HK-2 (cell line): ENCODE results near the gene ZNF746.
A peak's percentile ranks its signal among the peaks of the same experiment; 100 is the strongest.
"Not testable (repeated sequence)": the region's sequence is repeated elsewhere in the genome, so short reads cannot be mapped to it uniquely, and the experiment has no call there.

Experiments
- DNase-seq: peaks from one replicate; pipeline ENCODE4 v3.0.0-alpha.2; 2018; ENCODE audit not compliant: unreplicated experiment

ZNF746 gene

GRCh38 chr7:149497467-149498261, at the start of gene ZNF746:
Gene ZNF746, minus strand, starts transcription at chr7:149497809. Its CDS starts 273 bp downstream, at chr7:149497536.
- DNase-seq: peak; percentile 87

GRCh38 chr7:149547126-149547525, 49.5 kb upstream of the ZNF746 start:
- DNase-seq: no peak

- no peak for DNase-seq
Measured at GRCh38 chr7:149546331-149546730, 48.7 kb upstream of the ZNF746 start.

- no peak for DNase-seq
Measured at GRCh38 chr7:149544028-149544427, 46.4 kb upstream of the ZNF746 start.

GRCh38 chr7:149532654-149533053, 35.0 kb upstream of the ZNF746 start:
- DNase-seq: no peak

- DNase-seq: no peak
Measured at GRCh38 chr7:149529136-149529718, 31.6 kb upstream of the ZNF746 start.

- no peak for DNase-seq
Measured at GRCh38 chr7:149527414-149527813, 29.8 kb upstream of the ZNF746 start.

GRCh38 chr7:149525280-149525679, 27.7 kb upstream of the ZNF746 start:
- no peak for DNase-seq

GRCh38 chr7:149524394-149524793, 26.8 kb upstream of the ZNF746 start:
- no peak for DNase-seq

GRCh38 chr7:149510248-149510647, 12.6 kb upstream of the ZNF746 start:
- no peak for DNase-seq

GRCh38 chr7:149509774-149510173, 12.2 kb upstream of the ZNF746 start:
- DNase-seq: no peak

GRCh38 chr7:149505551-149505950, 7.9 kb upstream of the ZNF746 start:
- DNase-seq: no peak

GRCh38 chr7:149501651-149502050, 4.0 kb upstream of the ZNF746 start:
- DNase-seq: no peak

GRCh38 chr7:149500910-149501309, 3.3 kb upstream of the ZNF746 start:
- no peak for DNase-seq

- DNase-seq: no peak
Measured at GRCh38 chr7:149500201-149500600, 2.6 kb upstream of the ZNF746 start.

GRCh38 chr7:149498811-149499210, 1.2 kb upstream of the ZNF746 start:
- no peak for DNase-seq

- DNase-seq: peak; percentile 60
Measured at GRCh38 chr7:149496642-149497391, 792 bp downstream of the ZNF746 start.

- DNase-seq: peak; percentile 46
Measured at GRCh38 chr7:149495785-149496641, 1.6 kb downstream of the ZNF746 start.

GRCh38 chr7:149494738-149495368, 2.8 kb downstream of the ZNF746 start:
- DNase-seq: no peak

- not testable (repeated sequence) for DNase-seq
Measured at GRCh38 chr7:149493975-149494374, 3.6 kb downstream of the ZNF746 start.

GRCh38 chr7:149493366-149493765, 4.2 kb downstream of the ZNF746 start:
- DNase-seq: no peak
